NCI-H1694 treated with DMSO at 0.1 percent for 48 hours (cell line): ENCODE results near the gene TMEM86B.
A peak's percentile ranks its signal among the peaks of the same experiment; 100 is the strongest.

ENCODE experiments used
- DNase-seq: peaks from one replicate; lab custom pipeline; 2025; lab: John Stamatoyannopoulos, UW

Gene TMEM86B

GRCh38 chr19:55228403-55229031 lies at the start of gene TMEM86B:
TMEM86B (minus strand) TSS chr19:55228763; CDS start chr19:55228741, 22 bp downstream.
- DNase-seq: no peak

- DNase-seq: no peak
These were observed 48.9 kb upstream of the TMEM86B start for GRCh38 chr19:55277494-55277893.

- DNase-seq: no peak
These were observed 48.3 kb upstream of the TMEM86B start for GRCh38 chr19:55276720-55277430.

GRCh38 chr19:55275851-55276719 lies 47.5 kb upstream of the TMEM86B start:
- no peak for DNase-seq

GRCh38 chr19:55273978-55274707 lies 45.6 kb upstream of the TMEM86B start:
- DNase-seq: no peak

- no peak for DNase-seq
These were observed 43.6 kb upstream of the TMEM86B start for GRCh38 chr19:55272142-55272541.

- DNase-seq: no peak
These were observed 41.8 kb upstream of the TMEM86B start for GRCh38 chr19:55270172-55270942.

- DNase-seq: no peak
These were observed 40.7 kb upstream of the TMEM86B start for GRCh38 chr19:55269299-55269698.

GRCh38 chr19:55266840-55267239 lies 38.3 kb upstream of the TMEM86B start:
- no peak for DNase-seq

- no peak for DNase-seq
These were observed 37.8 kb upstream of the TMEM86B start for GRCh38 chr19:55266404-55266803.

GRCh38 chr19:55265723-55266386 lies 37.3 kb upstream of the TMEM86B start:
- no peak for DNase-seq

- no peak for DNase-seq
These were observed 36.6 kb upstream of the TMEM86B start for GRCh38 chr19:55265173-55265572.

GRCh38 chr19:55264531-55264930 lies 36.0 kb upstream of the TMEM86B start:
- no peak for DNase-seq

GRCh38 chr19:55262359-55262758 lies 33.8 kb upstream of the TMEM86B start:
- no peak for DNase-seq

- no peak for DNase-seq
These were observed 33.1 kb upstream of the TMEM86B start for GRCh38 chr19:55261671-55262126.

GRCh38 chr19:55259540-55260210 lies 31.1 kb upstream of the TMEM86B start:
- DNase-seq: no peak

GRCh38 chr19:55258828-55259539 lies 30.4 kb upstream of the TMEM86B start, which contains the start of gene PPP6R1:
PPP6R1 (minus strand) TSS chr19:55259017; CDS start chr19:55247103, 11,914 bp downstream.
- DNase-seq: peak; percentile 99

- no peak for DNase-seq
These were observed 29.9 kb upstream of the TMEM86B start for GRCh38 chr19:55258476-55258827.
